ENCODE measurements around the gene GSK3A.

Gene GSK3A

DNA sequence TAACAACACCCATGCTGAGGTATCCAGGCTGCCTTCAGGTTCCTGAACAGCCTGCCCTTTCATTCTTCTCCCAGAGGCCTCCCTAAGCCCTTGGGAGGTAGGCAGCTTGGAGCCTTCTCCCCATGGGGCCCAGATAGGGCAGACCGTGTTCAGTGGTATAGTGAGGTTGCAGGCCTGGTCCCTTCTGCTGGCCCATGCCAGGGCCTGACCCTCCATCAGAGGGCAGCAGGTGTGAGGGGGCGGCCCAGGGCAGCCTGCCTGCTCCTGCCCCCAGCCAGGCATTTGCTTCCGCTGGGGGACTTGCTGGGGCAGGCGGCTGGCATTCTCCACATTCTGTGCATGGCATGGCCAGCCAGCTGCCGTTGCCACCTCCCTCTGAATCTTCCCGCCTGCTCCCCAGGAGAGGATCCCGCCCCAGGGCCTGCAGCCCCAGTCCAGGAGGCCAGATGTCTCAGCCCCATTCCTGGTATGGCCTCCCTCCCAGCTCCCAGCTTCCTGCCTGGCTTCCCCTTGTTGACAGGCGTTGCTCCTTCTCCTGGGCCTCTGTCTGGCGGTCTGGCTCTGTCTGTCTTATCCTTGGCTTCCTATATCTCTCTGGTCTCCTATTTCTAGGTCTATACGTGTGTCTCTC, 35.5 kb upstream of the GSK3A start:
- H3K27me3 ChIP-seq (replicated peaks; ENCODE audit: insufficient read depth, low read length) = no peaks in the 10 kb centered on the region
- H3K4me2 ChIP-seq (ENCODE audit: low read depth, low read length) = no peak overlapping the region
- DNase-seq = no peak
- H3K36me3 ChIP-seq (replicated peaks; ENCODE audit: insufficient read depth, low read length) = no peaks in the 10 kb centered on the region
- no peaks in the 10 kb centered on the region for H3K9me2 ChIP-seq (replicated peaks; ENCODE audit: insufficient read depth, low read length)
- H2AFZ ChIP-seq (ENCODE audit: low read length) = no peak overlapping the region
- H4K20me1 ChIP-seq (ENCODE audit: insufficient read depth, low read length) = no peaks in the 10 kb centered on the region
- peaks cover 10% of the 10 kb centered on the region for H3K4me1 ChIP-seq (ENCODE audit: low read length)
- H3K9ac ChIP-seq (ENCODE audit: low read length) = no peak overlapping the region
- H3K9me3 ChIP-seq (replicated peaks; ENCODE audit: insufficient read depth, low read length) = no peaks in the 10 kb centered on the region
- peaks cover 19% of the 10 kb centered on the region for H3K79me2 ChIP-seq (ENCODE audit: low read length)
- no peak for TF ChIP-seq EZH2 (optimal IDR thresholded peaks at IDR 0.05; ENCODE audit: low read depth, low read length)
- H3K4me3 ChIP-seq (ENCODE audit: low read length) = no peak overlapping the region
- H3K27ac ChIP-seq (ENCODE audit: low read length) = no peak overlapping the region
- peaks cover 3% of the 10 kb centered on the region; the same call in 1 of the 2 replicates for H3F3A ChIP-seq (ENCODE audit: insufficient read depth, low read length)

GRCh38 chr19:42276821-42277220, 34.4 kb upstream of the GSK3A start:
- H3K4me2 ChIP-seq (ENCODE audit: low read depth, low read length) = no peak overlapping the region
- H3K4me1 ChIP-seq (ENCODE audit: low read length) = peaks cover 8% of the 10 kb centered on the region
- no peaks in the 10 kb centered on the region for H3K27me3 ChIP-seq (replicated peaks; ENCODE audit: insufficient read depth, low read length)
- no peak overlapping the region for H3K27ac ChIP-seq (ENCODE audit: low read length)
- no peak overlapping the region for H2AFZ ChIP-seq (ENCODE audit: low read length)
- TF ChIP-seq EZH2phosphoT487 (IDR thresholded peaks at IDR 0.05; ENCODE audit: low read length) (no peak), CTCF (IDR thresholded peaks at IDR 0.05; ENCODE audit: low read length) (no peak), EZH2 (optimal IDR thresholded peaks at IDR 0.05; ENCODE audit: low read depth, low read length) (no peak)
- H3K9ac ChIP-seq (ENCODE audit: low read length) = no peak overlapping the region
- no peaks in the 10 kb centered on the region for H4K20me1 ChIP-seq (ENCODE audit: insufficient read depth, low read length)
- H3K9me3 ChIP-seq (replicated peaks; ENCODE audit: insufficient read depth, low read length) = no peaks in the 10 kb centered on the region
- H3K79me2 ChIP-seq (ENCODE audit: low read length) = peaks cover 31% of the 10 kb centered on the region
- no peak for DNase-seq
- H3F3A ChIP-seq (ENCODE audit: insufficient read depth, low read length) = 0 out of 2 replicates have a peak, but pooled peaks cover 2% of the 10 kb centered on the region
- no peak overlapping the region for H3K4me3 ChIP-seq (ENCODE audit: low read length)
- no peaks in the 10 kb centered on the region for H3K36me3 ChIP-seq (replicated peaks; ENCODE audit: insufficient read depth, low read length)
- H3K9me2 ChIP-seq (replicated peaks; ENCODE audit: insufficient read depth, low read length) = no peaks in the 10 kb centered on the region

GRCh38 chr19:42276284-42276683, 33.9 kb upstream of the GSK3A start:
- H3F3A ChIP-seq (ENCODE audit: insufficient read depth, low read length) = 0 out of 2 replicates have a peak, but pooled peaks cover 1% of the 10 kb centered on the region
- no peak overlapping the region for H2AFZ ChIP-seq (ENCODE audit: low read length)
- H3K27me3 ChIP-seq (replicated peaks; ENCODE audit: insufficient read depth, low read length) = no peaks in the 10 kb centered on the region
- no peak overlapping the region for H3K4me2 ChIP-seq (ENCODE audit: low read depth, low read length)
- H4K20me1 ChIP-seq (ENCODE audit: insufficient read depth, low read length) = no peaks in the 10 kb centered on the region
- no peak overlapping the region for H3K4me3 ChIP-seq (ENCODE audit: low read length)
- no peak overlapping the region for H3K27ac ChIP-seq (ENCODE audit: low read length)
- TF ChIP-seq CTCF (IDR thresholded peaks at IDR 0.05; ENCODE audit: low read length) = no peak
- H3K9me2 ChIP-seq (replicated peaks; ENCODE audit: insufficient read depth, low read length) = no peaks in the 10 kb centered on the region
- H3K9me3 ChIP-seq (replicated peaks; ENCODE audit: insufficient read depth, low read length) = no peaks in the 10 kb centered on the region
- no peak for DNase-seq
- H3K4me1 ChIP-seq (ENCODE audit: low read length) = peaks cover 13% of the 10 kb centered on the region
- no peaks in the 10 kb centered on the region for H3K36me3 ChIP-seq (replicated peaks; ENCODE audit: insufficient read depth, low read length)
- peaks cover 36% of the 10 kb centered on the region for H3K79me2 ChIP-seq (ENCODE audit: low read length)
- H3K9ac ChIP-seq (ENCODE audit: low read length) = no peak overlapping the region

DNA sequence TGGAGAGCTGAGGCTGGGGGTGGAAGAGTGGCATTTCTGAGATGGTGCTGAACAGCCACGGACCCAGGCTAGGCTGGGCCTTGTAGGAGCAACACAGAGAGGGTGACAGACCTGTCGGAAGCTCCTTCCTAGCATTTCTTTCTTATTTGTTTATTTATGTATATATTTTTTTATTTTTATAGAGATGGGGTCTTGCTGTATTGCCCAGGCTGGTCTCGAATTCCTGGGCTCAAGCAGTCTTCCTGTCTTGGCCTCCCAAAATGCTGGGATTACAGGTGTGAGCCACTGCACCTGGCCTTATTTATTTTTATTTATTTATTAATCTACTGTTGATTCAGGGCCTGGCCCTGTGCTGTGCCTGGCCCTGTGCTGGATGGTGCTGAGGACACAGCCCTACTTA, 33.1 kb upstream of the GSK3A start:
- H2AFZ ChIP-seq (ENCODE audit: low read length) = no peak overlapping the region
- peaks cover 2% of the 10 kb centered on the region; the same call in 1 of the 2 replicates for H3F3A ChIP-seq (ENCODE audit: insufficient read depth, low read length)
- H3K36me3 ChIP-seq (replicated peaks; ENCODE audit: insufficient read depth, low read length) = no peaks in the 10 kb centered on the region
- H3K9me2 ChIP-seq (replicated peaks; ENCODE audit: insufficient read depth, low read length) = no peaks in the 10 kb centered on the region
- H3K4me3 ChIP-seq (ENCODE audit: low read length) = no peak overlapping the region
- peaks cover 43% of the 10 kb centered on the region for H3K79me2 ChIP-seq (ENCODE audit: low read length)
- H4K20me1 ChIP-seq (ENCODE audit: insufficient read depth, low read length) = no peaks in the 10 kb centered on the region
- H3K4me2 ChIP-seq (ENCODE audit: low read depth, low read length) = no peak overlapping the region
- peak; percentile 2 for DNase-seq
- no peaks in the 10 kb centered on the region for H3K27me3 ChIP-seq (replicated peaks; ENCODE audit: insufficient read depth, low read length)
- H3K9ac ChIP-seq (ENCODE audit: low read length) = no peak overlapping the region
- H3K9me3 ChIP-seq (replicated peaks; ENCODE audit: insufficient read depth, low read length) = no peaks in the 10 kb centered on the region
- peaks cover 16% of the 10 kb centered on the region for H3K4me1 ChIP-seq (ENCODE audit: low read length)
- no peak for TF ChIP-seq EZH2phosphoT487 (IDR thresholded peaks at IDR 0.05; ENCODE audit: low read length)
- no peak for TF ChIP-seq EZH2 (optimal IDR thresholded peaks at IDR 0.05; ENCODE audit: low read depth, low read length)
- TF ChIP-seq CTCF (IDR thresholded peaks at IDR 0.05; ENCODE audit: low read length) = no peak
- no peak overlapping the region for H3K27ac ChIP-seq (ENCODE audit: low read length)

Measured in MM.1S (cell line).